GM23338 (cell line): ENCODE results near the gene BCAS3. TPM values are rescaled to one million over a fixed set of nuclear protein-coding genes. Genes with fewer than 3 reads are reported as not detected.

Experiments
- ATAC-seq: fragments of 200-7000 bp; cut with Tn5 transposase; 3 replicates; pipeline ENCODE4 v1.9.1; 2020
- DNase-seq: peaks from one replicate; pipeline ENCODE4 v3.0.0-alpha.2; 2015; ENCODE audit warnings: low spot score
- H2AFZ ChIP-seq: fragments of 200-600 bp; sonication (generic); 2 replicates; pipeline ENCODE4 v1.8.0; 2016; ENCODE audit warnings: antibody characterized with exemption, mild to moderate bottlenecking, moderate library complexity
- H3F3A ChIP-seq: fragments of 200-600 bp; sonication (generic); replicated peaks from 2 replicates; pipeline ENCODE4 v1.8.0; 2017; ENCODE audit warnings: antibody characterized with exemption, mixed run types, low read depth
- H3K27ac ChIP-seq: fragments of 200-600 bp; sonication (generic); 2 replicates; pipeline ENCODE4 v1.6.1; 2016; ENCODE audit warnings: low read depth
- H3K27me3 ChIP-seq: fragments of 200-600 bp; sonication (generic); 2 replicates; pipeline ENCODE4 v1.8.0; 2016; ENCODE audit warnings: mild to moderate bottlenecking, mixed run types, moderate library complexity; ENCODE audit not compliant: insufficient read depth
- H3K36me3 ChIP-seq: fragments of 200-600 bp; sonication (generic); 2 replicates; pipeline ENCODE4 v1.8.0; 2016; ENCODE audit warnings: mild to moderate bottlenecking; ENCODE audit not compliant: insufficient read depth
- H3K4me1 ChIP-seq: fragments of 200-600 bp; sonication (generic); 2 replicates; pipeline ENCODE4 v1.8.0; 2016; ENCODE audit warnings: mild to moderate bottlenecking, moderate library complexity; ENCODE audit not compliant: insufficient read depth
- H3K4me2 ChIP-seq: fragments of 200-600 bp; sonication (generic); 2 replicates; pipeline ENCODE4 v1.7.1; 2017; ENCODE audit warnings: mixed run types
- H3K4me3 ChIP-seq: fragments of 200-600 bp; sonication (generic); 2 replicates; pipeline ENCODE4 v1.6.1; 2016; ENCODE audit warnings: mixed run types
- H3K79me2 ChIP-seq: fragments of 200-600 bp; sonication (generic); replicated peaks from 2 replicates; pipeline ENCODE4 v1.8.0; 2017; ENCODE audit warnings: mild to moderate bottlenecking; ENCODE audit not compliant: insufficient read depth
- H3K9me2 ChIP-seq: fragments of 200-600 bp; sonication (generic); 2 replicates; pipeline ENCODE4 v1.8.0; 2017; ENCODE audit not compliant: insufficient read depth
- H4K20me1 ChIP-seq: fragments of 200-600 bp; sonication (generic); replicated peaks from 2 replicates; pipeline ENCODE4 v1.8.0; 2017; ENCODE audit warnings: mild to moderate bottlenecking; ENCODE audit not compliant: insufficient read depth
- H3K27ac Mint-ChIP-seq: 2 replicates; pipeline ENCODE4 v1.8.0; 2020; ENCODE audit warnings: inconsistent platforms, mild to moderate bottlenecking, moderate library complexity, mixed read lengths
- H3K27me3 Mint-ChIP-seq: 3 replicates; pipeline ENCODE4 v1.8.0; 2022; ENCODE audit warnings: low read depth, mild to moderate bottlenecking, moderate library complexity, mixed read lengths, inconsistent platforms; ENCODE audit not compliant: insufficient read depth, poor library complexity
- H3K36me3 Mint-ChIP-seq: 3 replicates; pipeline ENCODE4 v1.8.0; 2021; ENCODE audit warnings: low read depth, mild to moderate bottlenecking, inconsistent platforms, moderate library complexity, mixed read lengths
- H3K4me1 Mint-ChIP-seq: 3 replicates; pipeline ENCODE4 v1.8.0; 2020; ENCODE audit warnings: mild to moderate bottlenecking, inconsistent platforms, mixed read lengths
- H3K4me3 Mint-ChIP-seq: 3 replicates; pipeline ENCODE4 v1.8.0; 2021; ENCODE audit warnings: moderate library complexity, mild to moderate bottlenecking, inconsistent platforms, mixed read lengths
- H3K9me3 Mint-ChIP-seq: 3 replicates; pipeline ENCODE4 v1.8.0; 2020; ENCODE audit warnings: moderate library complexity, mild to moderate bottlenecking, inconsistent platforms, mixed read lengths
- CTCF ChIP-seq, 2 experiments: fragments of 200-600 bp in 1 of 2; sonication (generic) in 1 of 2; conservative IDR thresholded peaks; 2 replicates each; pipeline versions ENCODE4 v1.5.1 to v1.6.1; 2016 to 2017; ENCODE audit warnings: antibody characterized with exemption in 2 of 2, low read depth in 2 of 2, mild to moderate bottlenecking in 2 of 2, moderate library complexity in 1 of 2
- ETS1 ChIP-seq: IDR thresholded peaks from 2 replicates; pipeline ENCODE4 v1.6.1; 2016; ENCODE audit warnings: antibody characterized with exemption
- EZH2 ChIP-seq: fragments of 200-600 bp; sonication (generic); IDR thresholded peaks from one replicate; pipeline ENCODE4 v1.8.0; 2017; ENCODE audit warnings: antibody characterized with exemption, mild to moderate bottlenecking, low read depth; ENCODE audit not compliant: unreplicated experiment
- EZH2phosphoT487 ChIP-seq: fragments of 200-600 bp; sonication (generic); IDR thresholded peaks from one replicate; pipeline ENCODE4 v1.8.1; 2018; ENCODE audit warnings: antibody characterized with exemption; ENCODE audit not compliant: unreplicated experiment
- NANOG ChIP-seq: IDR thresholded peaks from 2 replicates; pipeline ENCODE4 v1.6.1; 2016; ENCODE audit warnings: antibody characterized with exemption, borderline replicate concordance
- POLR2AphosphoS5 ChIP-seq: IDR thresholded peaks from 2 replicates; pipeline ENCODE4 v1.6.1; 2016; ENCODE audit warnings: antibody characterized with exemption, low read depth
- REST ChIP-seq: IDR thresholded peaks from one replicate; pipeline ENCODE4 v1.6.1; 2018; ENCODE audit warnings: antibody characterized with exemption; ENCODE audit not compliant: unreplicated experiment
- STAT1 ChIP-seq: IDR thresholded peaks from one replicate; pipeline ENCODE4 v1.6.1; 2016; ENCODE audit warnings: antibody characterized with exemption; ENCODE audit not compliant: unreplicated experiment
- ZNF114 ChIP-seq: fragments of 250-450 bp; sonication (Bioruptor Pico); IDR thresholded peaks from 2 replicates; pipeline ENCODE4 v1.5.0; 2020; ENCODE audit warnings: mild to moderate bottlenecking, moderate library complexity
- polyA plus RNA-seq: library from polyadenylated mRNA; unstranded; fragments of >200 nt; fragmentation: Nextera tagmentation; extraction: Ambion mirVana; gene quantifications from 2 replicates; pipeline ENCODE4 v1.2.1, GENCODE V29; 2016
- total RNA-seq: library from RNA; depleted of rRNA; stranded (reverse); fragments of >200 nt; shearing (Covaris generic); gene quantifications from 2 replicates; pipeline ENCODE4 v1.2.3, GENCODE V29; 2014

BCAS3 gene
- total and polyA plus RNA-seq, 2 experiments from 2014 or later: 8.2 to 28.0 TPM

GRCh38 chr17:61412860-61413660, 735.4 kb downstream of the BCAS3 start:
- Histone ChIP-seq H2AFZ (peak overlapping the region; percentile 96), H3K9me2 (no peaks in the 10 kb centered on the region), H3K27me3 (peaks cover 94% of the 10 kb centered on the region), H3K4me1 (peaks cover 20% of the 10 kb centered on the region; the same call in 1 of the 2 replicates), H3K79me2 (no peaks in the 10 kb centered on the region), H3K36me3 (no peaks in the 10 kb centered on the region), H3K27ac (no peak overlapping the region), H3F3A (no peaks in the 10 kb centered on the region), H3K4me2 (peak overlapping the region; percentile 93), H3K4me3 (peak overlapping the region; percentile 77), H4K20me1 (peaks cover 12% of the 10 kb centered on the region; the same call in 1 of the 2 replicates)
- Mint-ChIP-seq H3K4me1 (peaks cover 21% of the 10 kb centered on the region), H3K36me3 (no peaks in the 10 kb centered on the region; the same call in 2 of the 3 replicates), H3K9me3 (no peaks in the 10 kb centered on the region), H3K27me3 (peaks cover 83% of the 10 kb centered on the region), H3K4me3 (peak overlapping the region; percentile 72), H3K27ac (no peak overlapping the region)
- peak; percentile 11 for ATAC-seq
- peak; percentile 64 for DNase-seq
- TF ChIP-seq POLR2AphosphoS5 (no peak), ZNF114 (CRISPR knock-in tag) (no peak), ETS1 (no peak), REST (no peak), EZH2 (peak; percentile 36)

- peaks cover 19% of the 10 kb centered on the region for H3K4me1 Mint-ChIP-seq
- H3K27ac ChIP-seq: no peak overlapping the region
- H3K4me2 ChIP-seq: peak overlapping the region; percentile 93; the same call in 1 of the 2 replicates
- peaks cover 20% of the 10 kb centered on the region; the same call in 1 of the 2 replicates for H3K4me1 ChIP-seq
- H3K4me3 ChIP-seq: peak overlapping the region; percentile 77
- DNase-seq (no peak), ATAC-seq (no peak)
- H3K36me3 Mint-ChIP-seq: no peaks in the 10 kb centered on the region; the same call in 2 of the 3 replicates
- H3K9me2 ChIP-seq: no peaks in the 10 kb centered on the region
- peaks cover 76% of the 10 kb centered on the region for H3K27me3 Mint-ChIP-seq
- H3K27ac Mint-ChIP-seq: no peak overlapping the region
- H3K36me3 ChIP-seq: no peaks in the 10 kb centered on the region
- peak overlapping the region; percentile 72 for H3K4me3 Mint-ChIP-seq
- no peaks in the 10 kb centered on the region for H3K79me2 ChIP-seq
- peaks cover 89% of the 10 kb centered on the region for H3K27me3 ChIP-seq
- H3F3A ChIP-seq: no peaks in the 10 kb centered on the region
- no peaks in the 10 kb centered on the region for H3K9me3 Mint-ChIP-seq
- no peak overlapping the region for H2AFZ ChIP-seq
- peaks cover 9% of the 10 kb centered on the region; the same call in 1 of the 2 replicates for H4K20me1 ChIP-seq
- TF ChIP-seq EZH2 (no peak), EZH2phosphoT487 (no peak), CTCF (conservative IDR thresholded peaks at IDR 0.05; ENCODE audit: low read depth in 2 of 2) (no peak), NANOG (no peak), STAT1 (no peak), REST (no peak), ETS1 (no peak)
These were observed 736.0 kb downstream of the BCAS3 start for GRCh38 chr17:61413661-61414126.
